NCI-H2171 treated with DMSO at 0.1 percent for 48 hours (cell line): ENCODE measurements around the gene VSTM2B.

Experiments
- DNase-seq: peaks from one replicate; lab custom pipeline; 2025; lab: John Stamatoyannopoulos, UW

The VSTM2B gene

DNA sequence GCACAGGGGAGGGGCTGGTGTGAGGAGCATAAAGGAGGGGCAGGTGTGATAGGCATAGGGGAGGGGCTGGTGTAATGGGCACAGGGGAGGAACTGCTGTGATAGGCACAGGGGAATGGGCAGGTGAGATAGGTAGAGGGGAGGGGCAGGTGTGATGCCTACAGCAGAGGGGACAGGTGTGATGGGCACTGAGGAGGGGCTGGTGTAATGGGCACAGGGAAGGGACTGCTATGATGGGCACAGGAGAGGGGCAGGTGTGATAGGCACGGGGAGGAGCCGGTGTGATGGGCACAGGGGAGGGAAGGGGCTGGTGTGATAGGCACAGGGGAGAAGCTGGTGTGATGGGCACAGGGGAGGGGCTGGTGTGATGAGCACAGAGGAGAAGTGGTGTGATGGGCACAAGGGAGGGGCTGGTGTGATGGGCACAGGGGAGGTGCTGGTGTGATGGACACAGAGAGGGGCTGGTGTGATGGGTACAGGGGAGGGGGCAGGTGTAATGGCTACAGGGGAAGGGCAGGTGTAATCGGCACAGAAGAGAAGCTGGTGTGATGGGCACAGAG is 40.8 kb downstream of the VSTM2B start:
- no peak for DNase-seq

DNA sequence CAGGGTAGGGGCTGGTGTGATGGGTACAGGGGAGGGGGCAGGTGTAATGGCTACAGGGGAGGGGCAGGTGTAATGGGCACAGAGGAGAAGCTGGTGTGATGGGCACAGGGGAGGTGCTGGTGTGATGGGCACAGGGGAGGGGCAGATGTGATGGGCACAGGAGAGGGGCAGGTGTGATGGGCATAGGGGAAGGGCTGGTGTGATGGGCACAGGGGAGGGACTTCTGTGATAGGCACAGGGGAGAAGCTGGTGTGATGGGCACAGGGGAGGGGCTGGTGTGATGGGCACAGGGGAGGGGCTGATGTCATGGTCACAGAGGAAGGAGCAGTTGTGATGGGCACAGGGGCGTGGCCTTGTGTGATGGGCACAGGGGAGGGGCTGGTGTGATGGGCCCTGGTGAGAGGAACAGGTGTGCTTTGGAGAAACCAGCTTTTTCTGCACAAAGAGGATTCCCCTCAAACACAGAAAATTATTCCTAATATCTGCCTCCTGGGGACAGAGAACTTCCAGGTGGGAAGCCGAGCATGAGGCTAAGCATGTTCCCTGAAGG is 41.6 kb downstream of the VSTM2B start:
- DNase-seq, result no peak

DNA sequence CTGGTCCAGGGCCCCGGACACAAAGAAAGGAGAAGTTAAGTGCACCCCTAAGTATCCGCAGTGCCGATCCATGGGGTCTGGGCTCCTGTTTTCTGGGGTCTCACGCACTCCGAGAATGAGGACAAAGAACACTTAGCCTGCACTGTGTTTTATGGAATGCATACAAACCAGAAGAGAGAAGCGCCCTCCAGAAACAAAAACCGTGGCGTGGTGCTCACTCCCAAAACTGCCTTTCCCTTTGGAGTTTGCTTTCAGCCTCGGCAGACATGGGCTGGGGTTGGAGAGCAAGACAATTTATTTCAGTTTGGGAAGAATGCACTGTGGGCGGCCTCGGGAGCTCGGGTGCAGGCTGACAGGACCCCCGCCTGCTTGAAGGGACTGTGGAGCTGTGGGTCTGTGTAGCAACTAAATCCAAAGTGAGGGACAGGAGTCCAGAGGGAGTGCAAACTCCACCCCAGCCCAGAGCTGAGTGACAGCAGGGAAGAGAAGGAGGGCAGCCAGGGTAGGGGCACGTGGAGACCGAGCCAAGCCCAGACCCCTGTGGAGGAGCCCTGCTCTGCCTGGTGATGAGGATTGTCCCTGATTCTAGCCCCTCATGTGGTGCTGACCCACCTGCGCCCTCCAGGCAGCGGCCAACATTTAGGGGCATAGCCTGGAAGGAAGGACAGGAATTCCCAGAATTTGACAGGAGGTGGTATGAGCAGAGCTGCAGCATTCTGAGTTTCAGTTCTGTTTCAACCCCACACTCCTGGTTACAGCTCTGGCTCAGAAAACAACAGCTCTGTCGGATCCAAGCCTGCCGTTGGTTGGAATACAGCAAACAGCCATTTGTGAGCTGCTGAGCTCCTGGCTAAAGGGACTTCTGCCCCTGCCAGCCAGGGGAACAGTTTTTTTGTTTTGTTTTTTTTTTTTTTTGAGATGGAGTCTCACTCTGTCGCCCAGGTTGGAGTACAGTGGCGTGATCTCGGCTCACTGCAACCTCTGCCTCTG is 42.5 kb downstream of the VSTM2B start:
- no peak for DNase-seq

DNA sequence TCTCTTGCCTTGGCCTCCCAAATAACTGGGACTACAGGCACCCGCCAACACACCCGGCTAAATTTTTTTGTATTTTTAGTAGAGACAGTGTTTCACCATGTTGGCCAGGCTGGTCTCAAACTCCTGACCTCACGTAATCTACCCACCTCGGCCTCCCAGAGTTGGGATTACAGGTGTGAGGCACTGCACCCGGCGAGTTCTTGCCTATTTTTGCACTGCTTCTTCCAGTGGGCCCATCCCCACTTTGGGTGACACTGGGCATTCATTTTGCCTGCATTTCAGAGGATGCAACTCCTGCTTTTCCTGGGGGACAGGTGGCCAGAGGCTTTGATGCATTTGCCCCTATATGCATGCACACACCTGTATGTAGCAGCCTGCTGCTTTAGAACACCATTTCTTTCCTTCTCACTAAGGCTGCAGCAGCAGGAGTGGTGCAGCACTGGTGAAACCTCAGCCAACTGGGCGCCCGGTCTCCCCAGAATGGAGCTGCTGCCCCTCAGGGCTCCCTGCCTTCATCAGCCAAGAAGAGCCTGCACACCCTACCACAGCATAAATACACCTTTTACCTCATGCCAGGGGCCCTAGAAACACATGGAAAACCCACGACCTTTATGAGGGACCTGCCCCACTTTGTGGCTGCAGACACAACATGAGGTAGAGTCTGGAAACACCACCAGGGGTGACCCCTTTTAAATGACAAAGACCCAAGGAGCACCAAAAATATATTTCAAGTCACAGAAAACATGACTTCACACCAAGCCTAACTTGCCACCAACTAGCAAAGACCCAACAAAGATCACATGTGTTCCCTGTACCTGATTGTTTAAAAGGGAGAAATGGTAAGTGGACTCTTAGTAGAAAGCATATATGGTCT is 43.5 kb downstream of the VSTM2B start:
- no peak for DNase-seq

DNA sequence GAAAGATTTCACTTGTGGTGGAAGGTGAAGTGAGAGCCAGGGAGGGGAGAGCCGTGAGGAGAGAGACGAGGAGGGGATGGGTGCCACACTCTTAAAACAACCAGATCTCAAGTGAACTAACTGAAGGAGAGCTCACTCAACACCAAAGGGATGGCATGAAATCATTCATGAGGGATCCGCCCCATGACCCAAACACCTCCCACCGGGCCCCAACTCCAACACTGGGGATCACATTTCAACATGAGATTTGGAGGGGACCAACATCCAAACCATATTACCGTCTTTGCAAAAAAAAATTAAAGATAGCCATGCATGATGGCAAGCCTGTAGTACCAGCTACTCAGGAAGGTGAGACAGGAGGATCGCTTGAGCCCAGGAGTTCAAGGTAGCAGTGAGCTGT is 45.4 kb downstream of the VSTM2B start:
- DNase-seq, result no peak

DNA sequence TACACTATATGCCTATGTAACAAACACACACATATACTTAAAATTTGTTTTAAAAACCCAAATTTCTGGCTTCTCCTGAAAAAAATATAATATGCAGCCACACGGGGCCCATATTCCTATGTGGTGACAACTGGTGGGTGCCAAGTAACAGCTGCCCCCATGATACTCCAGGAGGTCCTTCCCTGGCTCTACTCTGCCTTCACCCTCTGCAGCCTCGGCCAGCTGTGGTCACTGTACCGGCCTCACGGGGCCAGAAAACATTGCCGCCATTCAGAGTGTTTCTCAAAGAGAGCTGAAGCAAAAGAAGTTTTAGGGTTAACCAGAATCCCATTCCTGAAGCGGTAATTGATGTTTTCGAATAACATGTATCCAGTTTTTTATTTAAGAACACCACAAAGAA is 47.7 kb downstream of the VSTM2B start:
- DNase-seq, result no peak

DNA sequence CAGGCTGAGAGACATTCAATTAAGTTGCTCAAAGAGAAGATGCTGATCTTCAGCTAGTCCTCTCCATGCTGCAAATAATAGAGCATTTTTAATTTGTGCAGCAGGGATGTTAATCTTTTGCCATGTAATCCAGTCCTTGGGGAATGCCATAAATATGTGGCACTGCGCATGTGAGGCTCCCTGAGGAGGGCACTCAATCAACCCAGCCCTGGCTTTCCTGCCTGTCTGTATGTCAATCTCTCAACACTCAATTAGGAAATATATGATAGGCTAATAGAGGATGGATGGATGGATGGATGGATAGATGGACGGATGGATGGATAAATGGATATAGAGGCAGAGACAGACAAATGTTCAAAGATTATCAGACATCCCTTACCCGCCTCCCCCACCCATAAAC is 48.7 kb downstream of the VSTM2B start:
- peak; percentile 12 for DNase-seq

DNA sequence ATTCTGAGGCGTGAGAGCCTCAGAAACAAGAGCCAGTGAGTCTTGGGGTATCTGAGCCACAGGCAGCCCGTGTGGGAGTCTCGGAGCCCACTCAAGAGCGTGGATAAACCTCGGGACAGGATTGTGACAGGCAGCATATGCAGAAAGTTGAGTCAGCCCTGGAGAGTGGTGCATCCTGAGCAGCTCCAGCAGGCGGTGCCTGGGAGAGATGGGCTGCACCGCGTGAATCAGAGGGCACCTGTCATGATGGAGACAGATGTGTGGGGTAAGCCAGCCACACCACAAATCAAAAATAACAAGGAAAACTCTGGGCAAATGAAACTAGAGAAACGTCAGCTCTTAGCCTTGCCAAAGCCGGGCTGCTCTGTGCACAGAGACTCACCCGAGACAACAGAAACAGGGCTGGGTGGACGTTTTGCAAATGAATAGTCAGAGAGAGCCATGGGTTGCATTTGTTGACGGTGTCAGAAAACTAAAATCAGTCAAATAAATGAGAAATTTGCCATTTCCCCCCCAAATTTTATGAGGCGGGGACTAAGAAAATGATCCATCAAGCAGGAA is 50.3 kb downstream of the VSTM2B start:
- DNase-seq, result peak; percentile 78

DNA sequence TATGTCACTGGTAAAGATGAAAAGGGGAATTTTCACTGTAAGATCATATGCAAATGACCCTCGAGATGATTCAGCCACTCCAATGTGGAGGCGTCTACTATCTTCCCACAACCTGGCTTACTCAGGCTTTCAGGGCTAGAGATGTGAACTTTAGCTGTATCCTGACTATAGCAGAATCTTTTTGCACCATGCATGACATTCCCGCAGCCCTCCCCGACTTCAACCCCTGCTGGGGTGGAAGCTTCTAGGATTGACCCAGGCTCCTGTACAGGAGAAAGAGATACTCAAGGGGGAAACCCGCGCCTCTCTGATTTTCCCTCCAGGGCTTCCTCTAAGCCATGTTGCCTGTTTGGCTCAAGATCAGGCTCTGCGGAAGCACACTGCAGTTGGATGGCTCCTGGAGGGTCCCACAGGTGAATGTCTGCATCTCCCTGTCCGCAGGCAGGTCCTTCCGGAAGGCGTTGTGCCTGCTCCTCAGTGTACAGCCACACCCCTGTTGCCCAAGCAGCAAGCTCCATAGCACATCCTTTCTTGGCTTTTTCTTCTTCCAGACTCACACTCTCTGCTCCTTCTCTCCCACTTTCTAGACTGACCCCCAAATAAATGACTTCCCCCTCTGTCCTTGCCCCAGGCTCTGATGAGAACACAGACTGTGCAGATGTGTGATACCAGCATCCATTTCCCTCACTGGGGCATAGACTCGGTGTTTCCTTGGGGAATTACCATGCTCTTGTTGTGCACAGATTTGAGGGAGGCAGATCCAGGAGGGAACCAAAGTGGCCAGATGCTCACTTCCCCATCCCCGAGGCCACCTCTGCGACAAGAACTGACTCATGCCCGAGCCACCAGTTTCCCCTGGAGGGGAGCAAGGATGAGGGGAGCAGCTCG is 51.2 kb downstream of the VSTM2B start:
- DNase-seq, result peak; percentile 84

DNA sequence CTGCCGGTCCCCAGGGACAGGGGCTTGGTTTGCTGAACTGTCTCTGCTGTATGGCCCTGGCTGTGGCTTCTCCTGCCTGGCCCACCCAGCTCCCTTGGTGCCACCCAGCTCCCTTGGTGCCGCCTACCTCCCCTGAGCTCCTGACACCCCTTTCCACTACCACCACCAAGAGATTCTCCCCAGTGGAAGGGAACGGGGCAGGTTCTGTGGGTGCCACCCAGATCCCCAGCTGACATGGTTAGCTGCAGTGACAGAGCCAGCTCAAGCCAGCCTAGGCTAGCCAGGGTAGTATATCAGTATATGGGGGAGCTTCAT is 51.8 kb downstream of the VSTM2B start:
- no peak for DNase-seq

DNA sequence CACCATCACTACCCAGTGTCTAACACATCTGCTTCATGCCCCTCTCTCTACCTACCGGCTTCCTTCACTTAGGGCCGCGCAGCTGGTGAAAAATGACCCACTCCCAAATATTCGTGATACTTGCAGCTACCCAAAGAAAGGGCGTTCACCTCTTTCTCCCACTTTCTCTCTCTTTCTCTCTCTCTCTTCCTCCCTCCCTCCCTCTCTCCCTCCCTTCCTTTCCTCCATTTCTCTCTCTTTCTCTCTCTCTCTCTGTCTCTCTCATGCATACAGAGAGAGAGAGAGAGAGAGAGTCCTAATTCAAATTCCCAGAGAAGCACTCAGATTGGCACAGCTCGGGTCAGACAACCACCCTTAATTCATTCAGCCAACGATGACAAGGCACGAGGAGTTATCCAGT is 52.6 kb downstream of the VSTM2B start:
- DNase-seq, result no peak

DNA sequence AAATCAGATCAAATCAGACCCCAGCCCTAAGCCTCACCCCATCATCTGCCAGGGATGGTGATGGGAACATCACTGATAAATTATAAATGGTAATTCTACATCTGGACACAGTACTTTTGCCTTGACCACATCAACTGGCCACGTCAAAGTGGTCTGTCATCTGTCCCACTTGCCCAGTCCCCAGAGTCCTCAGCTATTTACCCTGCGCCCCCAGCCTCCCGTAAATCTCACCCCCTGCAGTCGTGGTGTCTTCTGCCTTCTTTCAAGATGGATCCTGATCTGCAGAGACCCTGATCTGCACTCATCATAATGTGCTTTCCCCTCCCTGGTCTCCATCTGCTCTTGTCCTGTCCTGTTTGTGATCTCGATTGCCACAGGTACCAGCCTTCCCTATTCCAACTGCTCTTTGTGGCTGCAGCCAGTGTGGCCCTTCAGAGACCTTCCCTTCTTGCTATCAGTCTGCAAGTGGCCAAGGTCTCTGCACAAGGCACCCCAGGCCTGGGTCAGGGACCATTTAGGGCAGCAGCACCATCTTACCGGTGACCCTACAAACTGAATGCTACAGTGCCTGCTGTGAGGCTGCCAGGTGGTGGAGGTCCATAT is 53.6 kb downstream of the VSTM2B start:
- no peak for DNase-seq

DNA sequence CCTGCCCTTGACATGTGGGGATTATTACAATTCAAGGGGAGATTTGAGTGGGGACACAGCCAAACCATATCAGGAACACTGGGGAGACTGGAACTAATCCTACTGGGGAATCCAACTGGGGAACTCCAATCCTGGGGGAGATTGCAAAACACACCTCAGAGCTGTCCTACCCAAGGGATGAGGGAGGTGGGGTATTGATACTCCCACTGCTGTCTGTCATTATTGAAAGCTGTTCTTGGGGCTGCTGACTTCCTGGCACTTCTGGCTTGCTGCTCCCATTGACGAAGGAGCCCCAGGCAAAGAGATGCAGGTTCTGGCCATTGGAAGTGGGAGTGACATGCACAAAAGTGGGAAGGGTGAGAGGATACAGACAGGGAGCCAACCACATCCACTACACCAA is 55.6 kb downstream of the VSTM2B start:
- no peak for DNase-seq

DNA sequence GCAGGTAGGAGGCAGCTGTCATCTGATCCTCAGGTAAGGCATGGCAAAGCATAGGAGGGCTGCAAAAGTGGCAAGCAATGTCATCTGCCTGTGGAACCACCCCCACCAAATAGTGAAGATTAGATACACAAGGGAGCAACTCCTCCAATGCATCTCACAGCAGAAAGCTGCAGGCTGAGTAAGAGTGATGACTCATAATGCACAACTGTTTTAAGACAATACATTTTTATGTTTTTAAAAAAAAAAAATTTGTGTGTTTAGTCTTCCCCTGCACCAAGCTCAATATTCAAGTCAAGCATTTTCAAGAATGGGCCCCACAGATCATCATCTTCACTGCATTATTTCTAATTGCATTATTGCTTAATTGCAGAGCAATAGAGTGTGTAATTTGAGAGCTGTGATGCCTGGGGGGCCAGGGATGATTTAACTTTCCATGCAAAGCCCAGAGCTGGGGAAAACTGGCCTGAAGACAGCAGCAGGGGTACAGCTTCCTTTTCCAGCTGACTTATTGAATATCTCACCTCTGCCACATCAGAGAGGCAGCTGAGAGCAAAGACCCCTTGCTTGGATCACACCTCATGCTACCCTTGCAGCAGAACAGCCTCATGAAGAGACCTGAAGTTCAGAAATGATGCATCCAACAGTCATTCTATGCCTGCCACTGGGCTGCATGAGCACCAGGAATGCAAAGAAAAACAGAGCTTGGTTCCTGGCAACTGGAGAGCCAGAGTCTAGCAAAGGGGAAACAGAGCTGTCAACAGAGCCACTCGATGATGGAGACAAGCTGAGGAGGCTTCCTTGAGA is 57.6 kb downstream of the VSTM2B start:
- DNase-seq, result no peak

DNA sequence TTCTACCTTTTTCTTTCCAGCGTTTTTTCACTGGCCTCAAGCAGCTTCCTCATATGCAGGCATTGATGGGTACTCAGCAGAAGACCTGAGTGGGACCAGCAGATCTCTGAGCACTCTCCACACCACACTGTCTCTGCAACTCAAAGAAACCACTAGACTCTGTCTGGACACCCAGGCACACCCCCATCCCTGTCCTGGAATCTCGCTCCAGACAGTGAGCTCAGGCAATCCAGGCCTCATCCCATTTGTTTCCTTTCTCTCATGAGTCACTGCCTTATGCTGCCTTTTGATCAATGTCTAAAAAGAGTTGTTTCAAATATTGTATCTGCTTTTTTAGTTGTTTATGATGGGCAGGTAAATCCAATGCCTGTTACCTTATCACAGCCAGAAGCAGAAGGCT is 60.6 kb downstream of the VSTM2B start:
- no peak for DNase-seq

DNA sequence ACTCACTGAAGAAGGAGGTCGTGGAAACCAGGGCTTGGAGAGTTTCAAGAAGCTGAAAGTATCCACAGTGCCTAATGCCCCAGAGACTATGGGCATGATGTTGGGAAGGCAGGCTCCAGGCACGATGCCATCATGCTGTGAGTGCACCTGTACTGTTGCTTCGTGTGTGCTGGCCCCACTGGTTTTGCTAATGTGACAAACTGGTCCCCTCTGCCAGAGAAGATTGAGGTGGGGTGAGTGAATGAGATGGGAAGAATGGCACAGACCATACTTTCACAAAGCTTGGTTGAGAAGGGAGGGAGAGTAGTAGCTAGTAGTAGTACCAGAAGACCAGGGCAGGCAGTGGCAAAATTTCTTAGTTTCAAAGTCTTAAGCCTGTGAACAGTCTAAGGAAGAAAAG is 61.3 kb downstream of the VSTM2B start:
- peak; percentile 24 for DNase-seq

DNA sequence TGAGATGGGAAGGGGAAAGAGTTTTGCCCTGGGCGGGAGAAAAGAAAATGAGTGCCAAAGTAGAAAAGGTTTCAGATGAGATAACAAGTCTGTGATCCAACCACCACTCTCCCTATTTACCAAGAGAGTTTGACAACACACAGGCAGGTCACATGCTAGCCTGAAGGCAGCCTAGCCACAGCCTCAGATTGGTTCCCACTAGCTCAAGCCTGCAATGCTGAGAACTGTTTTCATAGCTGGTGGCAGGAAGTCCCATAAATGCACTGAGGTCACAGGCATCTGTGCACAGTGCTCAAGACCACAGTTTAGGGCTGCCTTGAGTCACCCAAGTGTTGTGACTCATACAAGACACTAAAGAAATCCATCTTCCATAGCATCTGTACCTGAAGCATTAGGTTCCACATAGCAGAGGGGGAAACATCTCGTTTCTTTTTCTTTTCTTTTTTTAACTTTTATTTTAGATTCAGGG is 61.8 kb downstream of the VSTM2B start:
- DNase-seq, result no peak

DNA sequence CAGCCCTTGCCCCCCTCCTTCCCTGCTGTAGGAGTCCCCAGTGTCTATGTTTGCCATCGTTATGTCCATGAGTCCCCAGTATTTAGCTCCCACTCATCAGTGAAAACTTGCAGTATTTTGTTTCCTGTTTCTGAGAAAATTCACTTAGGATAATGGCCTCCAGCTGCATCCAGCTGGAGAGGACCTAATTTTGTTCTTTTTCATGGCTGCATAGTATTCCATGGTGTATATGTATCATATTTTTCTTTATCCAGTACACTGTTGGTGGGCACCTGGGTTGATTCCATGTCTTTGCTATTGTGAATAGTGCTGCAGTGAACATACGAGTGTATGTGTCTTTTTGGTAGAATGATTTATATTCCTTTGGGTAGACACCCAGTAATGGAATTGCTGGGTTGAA is 62.3 kb downstream of the VSTM2B start:
- no peak for DNase-seq

DNA sequence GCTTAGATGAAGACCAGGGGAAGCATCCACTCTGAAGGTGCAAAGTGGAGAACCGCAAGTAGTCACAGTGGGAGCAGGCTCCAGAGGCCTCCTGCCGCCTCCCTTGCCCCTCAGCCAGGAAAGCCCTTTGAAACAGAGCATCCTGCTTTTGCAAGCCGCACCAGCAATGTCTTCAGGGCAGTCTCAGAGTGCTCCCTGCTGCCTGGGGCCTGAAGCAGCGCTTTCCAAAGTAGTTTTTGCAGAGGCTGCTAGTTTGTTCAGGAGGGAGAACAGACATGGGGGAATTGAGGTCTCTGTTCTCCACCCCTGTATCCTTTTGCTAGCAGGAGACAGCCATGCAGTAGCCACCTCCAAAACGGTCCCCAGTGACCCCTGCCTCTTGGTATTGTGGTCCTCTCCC is 64.5 kb downstream of the VSTM2B start:
- peak; percentile 17 for DNase-seq

DNA sequence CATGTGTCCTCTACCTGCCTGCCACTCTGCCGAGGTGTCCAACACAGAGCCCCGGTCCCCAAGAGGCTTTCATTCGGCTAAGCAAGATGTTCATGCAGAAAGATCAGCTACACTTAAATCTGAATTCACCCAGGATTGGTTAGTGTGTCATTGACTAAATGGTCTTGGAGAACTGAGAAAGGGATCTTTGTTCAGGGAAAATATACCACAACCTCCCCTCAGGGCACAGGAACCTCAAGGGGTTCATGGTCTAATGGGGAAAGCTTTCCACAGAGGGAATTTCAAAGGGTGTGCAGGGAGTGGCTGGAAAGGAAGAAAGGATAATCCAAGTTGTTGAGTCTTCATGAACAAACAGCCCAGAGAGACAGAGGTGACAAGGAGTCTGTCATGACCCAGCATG is 65.9 kb downstream of the VSTM2B start:
- DNase-seq, result no peak
